GM18526 (cell line): ENCODE data around the gene R3HDM2.

ENCODE experiments used
- POLR2A ChIP-seq: IDR thresholded peaks from 3 replicates; pipeline ENCODE4 v1.6.1; 2011; ENCODE audit not compliant: insufficient read length; ENCODE audit errors: extremely low read depth

The R3HDM2 gene

GRCh38 chr12:57446292-57446960, 15.6 kb upstream of the R3HDM2 start:
- TF ChIP-seq POLR2A = no peak

DNA sequence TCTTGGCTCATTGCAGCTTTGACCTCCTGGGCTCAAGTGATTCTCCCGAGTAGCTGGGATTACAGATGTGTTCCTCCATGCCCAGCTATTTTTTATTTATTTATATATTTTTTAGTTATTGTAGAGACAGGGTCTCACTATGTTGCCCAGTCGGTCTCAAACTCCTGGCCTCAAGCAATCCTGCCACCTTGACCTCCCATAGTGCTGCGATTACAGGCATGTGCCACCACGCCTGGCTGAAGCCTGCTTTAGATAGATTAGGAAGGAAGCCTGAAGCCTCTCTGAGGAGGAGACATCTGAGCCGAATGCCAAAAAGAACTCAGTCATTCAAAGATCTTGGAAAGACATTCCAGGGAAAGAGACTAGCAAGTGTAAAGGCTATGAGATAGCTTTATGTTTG, 13.9 kb upstream of the R3HDM2 start:
- no peak for TF ChIP-seq POLR2A

- TF ChIP-seq POLR2A = no peak
These were observed 11.1 kb upstream of the R3HDM2 start for GRCh38 chr12:57441846-57442427.

- TF ChIP-seq POLR2A = no peak
These were observed 9.0 kb upstream of the R3HDM2 start for GRCh38 chr12:57439762-57440266.

- TF ChIP-seq POLR2A = no peak
These were observed 7.6 kb upstream of the R3HDM2 start for GRCh38 chr12:57438400-57438799.

GRCh38 chr12:57435293-57435692, 4.5 kb upstream of the R3HDM2 start:
- no peak for TF ChIP-seq POLR2A

GRCh38 chr12:57434517-57435223, 3.8 kb upstream of the R3HDM2 start, which contains the start of gene INHBC:
Gene INHBC (plus strand): TSS chr12:57434784. CDS start chr12:57434887, 103 bp downstream.
- TF ChIP-seq POLR2A = no peak

GRCh38 chr12:57433370-57433769, 2.5 kb upstream of the R3HDM2 start:
- no peak for TF ChIP-seq POLR2A

GRCh38 chr12:57431654-57432188, 878 bp upstream of the R3HDM2 start:
- no peak for TF ChIP-seq POLR2A

GRCh38 chr12:57430112-57430930, 522 bp downstream of the R3HDM2 start:
- no peak for TF ChIP-seq POLR2A

DNA sequence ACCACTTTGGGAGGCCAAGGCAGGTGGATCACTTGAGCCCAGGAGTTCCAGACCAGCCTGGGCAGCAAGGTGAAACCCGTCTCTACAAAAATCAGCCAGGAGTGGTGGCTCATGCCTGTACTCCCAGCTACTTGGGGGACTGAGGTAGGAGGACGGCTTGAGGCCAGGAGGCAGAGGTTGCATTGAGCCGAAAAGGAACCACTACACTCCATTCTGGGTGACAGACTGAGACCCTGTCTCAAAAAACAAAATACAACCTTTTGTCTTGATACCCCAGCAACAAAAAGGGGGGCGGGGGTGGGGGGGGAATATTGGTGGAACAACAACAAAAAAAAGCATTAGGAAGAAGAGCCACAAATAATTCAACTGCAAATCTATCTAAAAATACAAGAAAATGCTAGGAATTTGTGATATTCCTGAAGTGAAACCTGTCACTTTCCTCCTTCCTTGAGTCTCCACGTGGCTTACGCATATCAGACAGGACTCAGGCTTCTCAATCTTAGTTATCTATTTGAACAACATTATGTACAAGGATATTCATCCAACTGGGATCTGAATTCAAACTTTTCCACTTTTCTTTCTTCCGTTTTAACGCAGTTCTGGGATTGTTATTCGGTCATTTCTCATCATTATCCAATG, 1.3 kb downstream of the R3HDM2 start:
- TF ChIP-seq POLR2A = no peak

- no peak for TF ChIP-seq POLR2A
These were observed 1.9 kb downstream of the R3HDM2 start for GRCh38 chr12:57428965-57429364.

GRCh38 chr12:57420482-57420881, 10.4 kb downstream of the R3HDM2 start:
- TF ChIP-seq POLR2A = no peak

DNA sequence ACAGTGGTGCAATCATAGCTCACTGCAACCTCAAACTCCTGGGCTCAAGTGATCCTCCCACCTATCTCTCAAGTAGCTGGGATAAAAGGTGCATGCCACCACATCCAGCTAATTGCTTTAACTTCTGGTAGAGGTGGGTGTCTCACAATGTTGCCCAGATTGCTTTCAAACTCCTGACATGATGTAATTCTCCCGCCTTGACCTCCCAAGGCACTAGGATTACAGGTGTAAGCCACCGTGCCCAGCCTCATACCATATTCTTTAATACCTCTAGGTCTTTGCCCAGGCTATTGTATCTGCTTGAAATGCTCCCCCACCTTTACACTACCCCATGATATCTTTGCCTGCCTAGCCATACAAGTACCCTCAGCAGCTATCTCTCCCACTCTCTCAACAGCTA, 11.3 kb downstream of the R3HDM2 start:
- no peak for TF ChIP-seq POLR2A

DNA sequence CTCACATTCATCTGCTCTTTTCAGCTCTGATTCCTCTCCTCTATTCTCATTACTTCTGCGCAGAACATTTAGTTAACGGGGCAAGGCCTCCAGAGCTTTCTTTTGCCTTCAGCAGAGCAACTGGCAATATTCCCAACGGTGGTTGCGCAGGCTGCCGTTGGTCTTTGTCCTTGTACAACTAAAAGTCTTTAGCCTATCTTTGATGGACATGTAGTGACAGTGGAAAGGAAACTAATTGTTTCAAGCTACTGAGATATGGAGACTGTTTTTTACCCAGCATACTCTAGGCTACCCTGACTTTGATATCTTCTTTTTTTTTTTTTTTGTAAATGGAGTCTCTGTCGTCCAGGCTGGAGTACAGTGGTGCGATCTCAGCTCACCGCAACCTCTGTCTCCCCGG, 12.6 kb downstream of the R3HDM2 start:
- no peak for TF ChIP-seq POLR2A
